ENCODE results near the gene GPR68.

- TF ChIP-seq CTCF (tag by site-specific recombination; IDR thresholded peaks at IDR 0.05) (no peak), REST (tag by site-specific recombination; IDR thresholded peaks at IDR 0.05) (no peak), ZNF610 (tag by site-specific recombination; IDR thresholded peaks at IDR 0.05; ENCODE audit: borderline replicate concordance) (no peak), ZFP37 (tag by site-specific recombination; IDR thresholded peaks at IDR 0.05) (no peak), ZNF768 (tag by site-specific recombination; IDR thresholded peaks at IDR 0.05) (no peak), ZSCAN23 (tag by site-specific recombination; IDR thresholded peaks at IDR 0.05) (no peak), ZFP3 (tag by site-specific recombination; IDR thresholded peaks at IDR 0.05; ENCODE audit: low read depth) (no peak)
Observed at GRCh38 chr14:91221270-91221669, 23.2 kb downstream of the GPR68 start.
